Ishikawa (cell line): Measurements from ENCODE around the gene DPT.

Experiments used
- EP300 ChIP-seq: IDR thresholded peaks from 2 replicates; pipeline ENCODE4 v1.6.1; 2012; ENCODE audit warnings: borderline replicate concordance
- FOXM1 ChIP-seq: IDR thresholded peaks from 2 replicates; pipeline ENCODE4 v1.6.1; 2012; ENCODE audit warnings: low read depth, borderline replicate concordance
- RAD21 ChIP-seq: IDR thresholded peaks from 2 replicates; pipeline ENCODE4 v1.6.1; 2012; ENCODE audit warnings: low read depth
- REST ChIP-seq: IDR thresholded peaks from 2 replicates; pipeline ENCODE4 v1.6.1; 2012; ENCODE audit warnings: low read depth, mild to moderate bottlenecking
- TAF1 ChIP-seq: IDR thresholded peaks from 2 replicates; pipeline ENCODE4 v1.6.1; 2012; ENCODE audit warnings: low read depth, mild to moderate bottlenecking
- TCF12 ChIP-seq: IDR thresholded peaks from 2 replicates; pipeline ENCODE4 v1.6.1; 2012; ENCODE audit warnings: low read depth
- TF ChIP-seq, protein P1 (sequence below): IDR thresholded peaks from 2 replicates; pipeline ENCODE4 v1.6.1; 2012

DNA sequence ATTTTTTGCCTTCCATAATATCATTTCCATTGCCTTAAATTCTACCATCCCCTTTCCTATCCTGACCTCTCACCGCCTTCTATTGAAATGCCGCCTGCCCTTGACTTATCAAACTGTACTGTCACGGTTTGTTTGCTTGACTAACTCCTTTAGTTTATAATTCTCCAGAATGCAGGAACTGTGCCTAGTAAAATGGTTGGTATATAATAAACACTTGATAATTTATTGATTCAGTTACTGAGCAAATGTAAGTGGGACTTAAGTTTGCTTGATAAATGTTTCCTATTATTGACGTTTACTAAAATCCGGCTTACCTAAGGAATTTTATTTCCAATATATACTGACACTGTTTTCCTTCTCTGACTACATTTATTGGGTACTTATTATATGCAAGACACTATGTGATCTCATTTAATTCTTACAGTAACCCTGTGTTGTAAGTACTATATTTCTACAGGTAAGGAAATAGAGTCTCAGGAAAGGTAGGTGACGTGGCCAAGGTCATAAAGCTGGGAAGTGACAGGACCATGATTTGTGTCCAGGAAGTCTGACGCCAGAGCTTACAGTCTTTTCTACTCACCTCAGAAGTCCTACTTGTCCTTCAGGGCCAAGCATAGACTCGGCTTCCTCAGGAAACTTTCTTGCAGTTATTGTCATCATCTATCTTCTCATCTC lies 35.7 kb downstream of the DPT start:
- TF ChIP-seq TAF1 (no peak), RAD21 (no peak), EP300 (no peak), FOXM1 (no peak), TCF12 (no peak), REST (no peak)
- TF ChIP-seq, protein P1, sequence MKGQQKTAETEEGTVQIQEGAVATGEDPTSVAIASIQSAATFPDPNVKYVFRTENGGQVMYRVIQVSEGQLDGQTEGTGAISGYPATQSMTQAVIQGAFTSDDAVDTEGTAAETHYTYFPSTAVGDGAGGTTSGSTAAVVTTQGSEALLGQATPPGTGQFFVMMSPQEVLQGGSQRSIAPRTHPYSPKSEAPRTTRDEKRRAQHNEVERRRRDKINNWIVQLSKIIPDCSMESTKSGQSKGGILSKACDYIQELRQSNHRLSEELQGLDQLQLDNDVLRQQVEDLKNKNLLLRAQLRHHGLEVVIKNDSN: no peak
